GM21367 (cell line): Measurements from ENCODE around the gene CROCC2.
"Not testable (repeated sequence)": the region's sequence is repeated elsewhere in the genome, so short reads cannot be mapped to it uniquely, and the experiment has no call there.

ENCODE experiments used
- ATAC-seq: cut with Tn5 transposase; IDR thresholded peaks from one replicate; pipeline ENCODE4 v1.9.1; 2021; ENCODE audit not compliant: unreplicated experiment

CROCC2 gene

DNA sequence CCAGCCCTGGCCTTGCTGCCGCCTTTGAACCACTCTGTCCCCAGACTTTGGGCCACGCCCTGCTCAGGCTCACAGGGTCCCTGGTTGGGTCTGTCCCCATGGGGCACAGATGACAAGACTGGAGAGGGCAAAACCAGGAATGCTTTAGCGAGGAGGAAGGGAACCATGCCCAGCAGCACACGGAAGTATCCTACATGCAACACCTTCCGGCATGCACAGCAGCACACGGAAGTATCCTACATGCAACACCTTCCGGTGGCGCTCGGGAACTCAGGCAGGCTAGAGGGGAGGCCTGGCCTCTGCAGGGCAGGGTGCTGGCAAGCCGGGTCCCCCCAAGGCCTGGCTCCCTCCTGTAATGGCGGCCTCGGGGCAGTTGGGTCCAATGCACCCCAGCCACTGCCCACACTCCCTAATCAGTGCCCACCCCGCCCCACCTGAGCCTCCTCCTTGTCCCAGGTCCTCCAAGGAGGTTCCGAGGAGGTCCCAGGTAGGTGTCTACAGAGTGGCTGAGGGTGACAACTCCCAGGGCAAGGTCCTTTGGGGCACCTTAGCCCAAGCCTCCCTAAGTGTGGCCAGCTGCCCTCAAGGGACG lies 58.7 kb downstream of the CROCC2 start:
- no peak for ATAC-seq

DNA sequence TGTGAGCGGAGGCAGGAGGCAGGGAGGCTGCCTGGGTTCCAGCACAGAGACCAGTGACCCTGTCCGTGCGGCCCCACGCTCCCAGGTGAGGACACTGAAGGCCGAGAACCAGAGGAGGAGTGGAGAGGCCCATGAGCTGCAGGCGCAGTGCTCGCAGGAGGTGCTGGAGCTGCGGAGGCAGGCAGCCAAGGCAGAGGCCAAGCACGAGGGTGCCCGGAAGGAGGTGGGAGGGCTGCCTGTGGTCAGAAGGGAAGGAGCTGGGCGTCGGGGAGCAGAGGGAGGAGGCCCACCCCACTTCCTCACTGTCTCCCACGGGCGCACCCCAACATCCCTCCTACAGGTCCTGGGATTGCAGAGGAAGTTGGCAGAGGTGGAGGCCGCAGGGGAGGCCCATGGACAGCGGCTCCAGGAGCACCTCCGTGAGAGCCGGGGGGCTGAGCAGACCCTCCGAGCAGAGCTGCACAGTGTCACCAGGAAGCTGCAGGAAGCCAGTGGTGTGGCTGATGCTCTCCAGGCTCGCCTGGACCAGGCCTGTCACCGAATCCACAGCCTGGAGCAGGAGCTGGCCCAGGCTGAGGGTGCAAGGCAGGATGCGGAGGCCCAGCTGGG lies 59.3 kb downstream of the CROCC2 start:
- no peak for ATAC-seq

- no peak for ATAC-seq
Measured at GRCh38 chr2:240965905-240966456, 59.8 kb downstream of the CROCC2 start.

DNA sequence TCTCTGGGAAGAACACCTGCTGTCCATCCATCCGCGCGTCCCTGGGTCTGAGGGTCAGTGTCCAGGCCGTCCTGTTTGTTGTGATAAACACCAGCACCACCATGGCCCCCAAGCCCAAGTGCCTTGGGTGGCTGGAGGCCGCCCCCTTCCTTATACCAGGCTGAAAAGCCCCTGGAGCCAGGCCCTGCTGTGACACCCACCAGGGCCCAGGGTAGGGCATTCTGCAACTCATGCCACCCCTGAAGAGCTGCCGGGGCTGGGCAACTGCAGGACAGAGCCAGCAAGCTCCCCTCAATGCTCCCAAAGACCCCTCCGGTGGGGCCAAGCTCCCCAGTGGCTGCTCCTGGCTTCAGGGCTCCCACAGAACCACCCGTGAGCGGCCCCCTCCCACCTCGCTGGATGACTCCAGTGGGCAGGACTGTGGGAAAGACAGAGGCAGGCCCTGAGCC lies 60.3 kb downstream of the CROCC2 start:
- no peak for ATAC-seq

DNA sequence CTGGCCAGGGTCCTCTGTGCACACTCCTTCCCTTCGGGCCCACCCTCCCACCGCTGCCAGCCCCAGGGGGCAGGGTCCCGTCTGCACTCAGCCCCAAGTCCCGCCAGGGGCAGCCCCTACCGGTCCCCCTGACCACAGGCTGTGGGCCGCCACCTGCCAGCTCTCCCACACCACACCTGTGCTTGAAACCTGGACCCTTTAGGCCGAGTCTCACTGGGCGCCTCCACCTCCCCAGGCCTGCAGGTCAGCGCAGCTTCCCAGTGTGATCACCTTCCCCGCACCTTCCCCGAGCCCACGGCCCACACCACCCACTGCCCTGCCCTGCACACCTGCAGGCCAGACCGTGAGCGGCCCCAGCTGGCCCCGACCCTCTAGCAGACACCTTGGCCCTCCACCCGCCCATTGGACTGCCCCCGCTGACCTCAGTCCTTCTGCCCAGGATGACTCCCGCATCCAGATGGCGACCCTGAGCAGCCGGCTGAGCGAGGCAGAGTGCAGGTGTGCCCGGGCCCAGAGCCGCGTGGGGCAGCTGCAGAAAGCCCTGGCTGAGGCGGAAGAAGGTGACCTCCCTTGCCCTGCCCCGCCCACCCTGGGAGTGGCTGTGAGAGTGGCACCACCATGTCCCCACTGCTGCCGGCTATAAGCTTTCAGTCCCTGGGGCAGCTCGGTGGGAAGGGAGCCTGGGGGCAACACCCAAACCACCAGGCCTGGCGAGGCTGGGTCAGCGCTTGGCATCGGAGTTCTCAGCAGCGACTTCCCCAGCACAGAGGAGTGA lies 61.0 kb downstream of the CROCC2 start:
- ATAC-seq = no peak

DNA sequence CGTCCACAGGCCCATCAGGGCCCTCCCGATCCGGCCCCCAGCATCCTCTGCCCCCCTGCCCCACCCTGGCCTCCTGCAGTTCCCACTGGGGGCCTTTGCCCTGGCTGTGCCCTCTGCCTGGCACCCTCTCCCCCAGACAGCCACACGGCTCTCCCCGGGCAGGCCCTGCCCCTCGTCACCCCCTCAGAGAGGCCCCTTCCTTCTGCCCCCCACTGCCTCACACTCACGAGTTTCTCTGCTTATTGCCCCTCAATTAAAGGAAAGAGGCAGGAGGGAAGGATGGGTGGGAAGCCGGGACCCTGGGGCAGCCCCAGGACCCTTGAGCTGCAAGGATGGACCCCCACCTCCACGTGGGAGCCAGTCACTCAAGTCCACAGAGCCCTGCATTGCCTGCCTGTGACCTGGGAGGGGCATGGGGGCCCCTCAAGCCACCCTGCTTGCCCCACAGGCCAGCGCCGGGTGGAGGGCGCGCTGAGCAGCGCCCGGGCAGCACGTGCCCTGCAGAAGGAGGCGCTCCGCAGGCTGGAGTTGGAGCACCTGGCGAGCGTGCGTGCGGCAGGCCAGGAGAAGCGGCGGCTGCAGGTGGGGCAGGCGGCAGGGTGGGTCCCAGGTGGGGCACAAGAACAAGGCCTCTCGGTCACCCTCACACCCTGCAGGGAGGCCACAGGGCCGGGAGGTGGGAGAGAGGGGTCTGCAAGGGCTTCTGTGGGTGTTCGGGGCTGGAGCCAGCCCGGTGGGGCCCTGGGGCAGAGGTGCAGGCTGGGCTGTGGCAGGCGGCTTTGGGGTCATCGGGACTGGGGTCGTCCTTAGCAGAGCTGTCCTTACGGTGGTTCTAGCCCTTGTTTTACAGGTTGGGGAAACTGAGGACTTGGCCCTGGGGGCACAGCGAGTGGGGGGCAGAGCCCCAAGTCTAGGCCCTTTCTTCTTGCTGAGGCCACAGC lies 61.8 kb downstream of the CROCC2 start:
- no peak for ATAC-seq

- ATAC-seq = no peak
Measured at GRCh38 chr2:240968731-240969624, 62.8 kb downstream of the CROCC2 start.

GRCh38 chr2:240970104-240970503 lies 64.0 kb downstream of the CROCC2 start:
- no peak for ATAC-seq

DNA sequence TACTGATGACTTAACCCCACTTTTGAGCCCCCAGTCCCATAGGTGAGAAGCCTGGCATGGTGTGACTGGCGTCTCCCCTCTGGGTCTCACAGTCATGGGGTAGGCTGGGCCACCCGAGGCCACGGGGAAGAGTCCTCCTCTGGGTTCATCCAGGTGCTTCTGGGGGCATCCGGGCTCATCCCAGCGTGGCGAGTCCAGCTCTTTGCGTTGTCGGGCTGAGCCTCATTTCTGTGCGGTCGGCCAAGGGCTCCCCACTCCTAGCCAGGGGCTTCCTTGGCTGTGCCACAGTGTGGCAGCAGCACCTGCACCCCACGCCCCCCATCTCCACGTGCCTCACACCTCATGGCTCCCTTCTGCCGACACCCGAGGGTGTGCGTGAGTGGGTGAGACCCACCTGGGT lies 64.7 kb downstream of the CROCC2 start:
- ATAC-seq = no peak

DNA sequence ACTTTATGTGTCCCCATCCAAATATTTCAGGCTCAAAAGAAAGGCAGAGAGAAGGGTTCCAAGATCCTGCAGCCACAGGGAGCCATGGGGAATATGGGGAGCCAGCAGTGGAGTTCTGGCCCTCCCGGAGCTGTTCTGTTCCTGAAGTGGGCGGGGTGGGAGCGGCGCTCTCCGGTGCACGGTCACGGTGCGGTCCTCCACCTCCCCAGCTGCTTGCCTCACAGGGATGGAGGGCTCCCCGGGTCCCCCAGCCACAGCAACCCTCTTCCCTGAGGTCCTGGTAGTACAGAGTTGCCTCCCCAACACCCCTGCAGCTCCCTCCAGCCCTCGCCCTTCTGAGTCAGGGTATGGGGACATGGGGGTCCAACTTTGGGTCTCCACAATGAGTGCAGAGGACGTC lies 66.1 kb downstream of the CROCC2 start:
- ATAC-seq = no peak

- ATAC-seq = no peak
Measured at GRCh38 chr2:240972636-240973521, 66.7 kb downstream of the CROCC2 start.

- no peak for ATAC-seq
Measured at GRCh38 chr2:240974771-240975572, 68.8 kb downstream of the CROCC2 start.

DNA sequence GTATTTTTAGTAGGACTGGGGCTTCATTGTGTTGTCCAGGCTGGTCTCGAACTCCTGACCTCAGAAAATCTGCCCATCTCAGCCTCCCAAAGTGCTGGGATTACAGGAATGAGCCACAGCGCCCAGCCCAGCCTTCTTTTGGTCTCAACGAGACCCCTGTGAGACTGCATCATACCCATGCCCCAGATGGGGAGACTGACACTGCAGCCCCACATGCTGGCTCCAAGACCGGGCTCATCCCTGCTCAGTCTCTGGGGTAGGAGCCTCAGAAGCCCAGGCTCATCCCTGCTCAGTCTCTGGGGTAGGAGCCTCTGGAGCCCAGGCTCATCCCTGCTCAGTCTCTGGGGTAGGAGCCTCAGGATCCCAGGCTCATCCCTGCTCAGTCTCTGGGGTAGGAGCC lies 69.8 kb downstream of the CROCC2 start:
- ATAC-seq = not testable (repeated sequence)

DNA sequence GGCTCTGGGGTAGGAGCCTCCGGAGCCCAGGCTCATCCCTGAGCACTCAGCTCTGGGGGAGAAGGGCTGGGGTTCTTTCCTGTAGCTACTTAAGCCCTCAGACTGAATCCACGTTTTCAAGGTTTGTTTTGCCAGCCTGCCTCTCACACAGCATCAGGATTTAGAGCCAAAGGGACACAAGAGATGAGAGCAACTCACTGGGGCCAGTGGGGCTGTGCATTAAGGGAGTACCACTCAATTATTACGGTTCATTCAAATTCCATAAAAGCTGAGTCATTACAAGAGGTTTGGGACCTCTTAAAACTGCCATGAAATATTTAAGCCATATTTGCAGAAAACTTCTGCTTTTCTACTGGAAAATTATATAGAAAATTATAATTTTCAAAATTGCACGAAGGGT lies 75.1 kb downstream of the CROCC2 start:
- no peak for ATAC-seq

DNA sequence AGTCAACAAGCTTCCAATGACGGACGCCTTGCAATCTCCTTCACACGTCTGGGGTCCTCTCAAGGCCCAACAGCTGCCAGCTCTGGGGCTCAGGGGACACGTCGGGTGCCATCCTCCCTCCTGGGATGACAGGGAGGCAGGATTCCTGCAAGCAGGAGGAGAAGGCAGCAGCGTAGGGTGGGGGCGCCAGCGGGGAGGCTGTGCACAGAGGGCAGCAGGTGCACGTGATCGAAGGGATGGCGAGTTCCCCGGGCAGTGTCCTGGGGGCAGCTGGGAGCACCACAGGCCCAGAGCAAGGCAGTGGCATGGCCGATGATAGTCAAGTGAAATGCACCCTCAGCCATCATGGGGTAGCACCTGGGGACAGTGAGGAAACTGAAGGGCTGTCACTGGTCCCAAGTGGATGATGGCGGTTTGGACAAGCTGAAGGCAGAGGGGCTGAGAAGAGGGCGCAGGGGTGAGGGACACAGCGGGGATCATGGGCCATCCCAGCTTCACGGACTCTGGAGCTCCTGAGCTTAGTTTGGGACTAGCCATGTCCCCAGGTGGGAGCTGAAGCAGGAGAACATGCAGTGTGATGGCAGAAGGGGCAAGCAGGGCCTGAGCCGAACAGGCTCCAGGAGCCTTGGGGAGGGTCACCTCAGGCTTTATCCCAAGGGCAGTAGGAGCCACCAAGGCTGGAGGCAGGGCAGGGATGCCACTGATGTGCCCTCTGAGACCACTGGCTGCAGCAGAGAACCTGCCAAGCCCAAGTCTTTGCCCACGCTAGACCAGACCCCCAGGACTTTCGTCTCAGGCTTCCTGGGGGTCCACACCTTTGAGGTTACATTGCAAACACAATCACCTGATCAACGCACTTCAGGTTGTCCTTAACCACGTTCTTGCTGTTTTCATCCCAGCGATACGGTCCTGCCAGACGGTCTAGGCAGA lies 76.0 kb downstream of the CROCC2 start:
- ATAC-seq = no peak

- ATAC-seq = no peak
Measured at GRCh38 chr2:240982821-240983281, 76.7 kb downstream of the CROCC2 start.
